ENCODE results near the gene PIAS3.
"Not testable (repeated sequence)": the region's sequence is repeated elsewhere in the genome, so short reads cannot be mapped to it uniquely, and the experiment has no call there.

DNA sequence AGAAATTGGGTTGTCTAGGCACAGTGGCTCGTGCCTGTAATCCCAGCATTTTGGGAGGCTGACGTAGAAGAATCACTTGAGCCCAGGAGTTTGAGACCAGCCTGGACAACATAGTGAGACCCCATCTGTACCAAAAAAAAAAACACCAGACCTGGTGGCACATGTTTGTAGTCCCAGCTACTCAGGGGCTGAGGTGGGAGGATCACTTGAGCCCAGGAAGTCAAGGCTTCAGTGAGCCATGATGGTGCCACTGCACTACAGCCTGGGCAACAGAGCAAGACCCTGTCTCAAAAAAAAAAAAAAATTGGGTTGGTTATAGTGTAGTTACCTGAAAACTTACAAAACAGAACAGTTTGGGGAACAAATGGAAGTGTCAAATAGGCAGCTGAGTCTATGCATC, 28.1 kb downstream of the PIAS3 start:
- TF ChIP-seq MAX (IDR thresholded peaks at IDR 0.05; ENCODE audit: insufficient read depth, insufficient read length); EZH2 (IDR thresholded peaks at IDR 0.05; ENCODE audit: borderline replicate concordance, low read depth, low read length, severe bottlenecking); POLR2A (IDR thresholded peaks at IDR 0.05; ENCODE audit: low read depth, low read length); FOS (IDR thresholded peaks at IDR 0.05; ENCODE audit: borderline replicate concordance, insufficient read depth, low read length); POLR2AphosphoS5 (IDR thresholded peaks at IDR 0.05; ENCODE audit: insufficient read depth, low read depth, low read length); JUN (IDR thresholded peaks at IDR 0.05; ENCODE audit: borderline replicate concordance, insufficient read depth, insufficient read length, low read depth); MYC (IDR thresholded peaks at IDR 0.05; ENCODE audit: low read depth, low read length); GATA2 (IDR thresholded peaks at IDR 0.05; ENCODE audit: insufficient read depth, insufficient read length, low read depth, low read length): not testable (repeated sequence)
- TF ChIP-seq, protein P1, sequence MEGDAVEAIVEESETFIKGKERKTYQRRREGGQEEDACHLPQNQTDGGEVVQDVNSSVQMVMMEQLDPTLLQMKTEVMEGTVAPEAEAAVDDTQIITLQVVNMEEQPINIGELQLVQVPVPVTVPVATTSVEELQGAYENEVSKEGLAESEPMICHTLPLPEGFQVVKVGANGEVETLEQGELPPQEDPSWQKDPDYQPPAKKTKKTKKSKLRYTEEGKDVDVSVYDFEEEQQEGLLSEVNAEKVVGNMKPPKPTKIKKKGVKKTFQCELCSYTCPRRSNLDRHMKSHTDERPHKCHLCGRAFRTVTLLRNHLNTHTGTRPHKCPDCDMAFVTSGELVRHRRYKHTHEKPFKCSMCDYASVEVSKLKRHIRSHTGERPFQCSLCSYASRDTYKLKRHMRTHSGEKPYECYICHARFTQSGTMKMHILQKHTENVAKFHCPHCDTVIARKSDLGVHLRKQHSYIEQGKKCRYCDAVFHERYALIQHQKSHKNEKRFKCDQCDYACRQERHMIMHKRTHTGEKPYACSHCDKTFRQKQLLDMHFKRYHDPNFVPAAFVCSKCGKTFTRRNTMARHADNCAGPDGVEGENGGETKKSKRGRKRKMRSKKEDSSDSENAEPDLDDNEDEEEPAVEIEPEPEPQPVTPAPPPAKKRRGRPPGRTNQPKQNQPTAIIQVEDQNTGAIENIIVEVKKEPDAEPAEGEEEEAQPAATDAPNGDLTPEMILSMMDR (IDR thresholded peaks at IDR 0.05; ENCODE audit: extremely low read depth in 1 of 2, insufficient read depth in 1 of 2, low read depth in 1 of 2, low read length in 2 of 2) = not testable (repeated sequence)
